Measurements from ENCODE around the gene CNDP2.
"Not testable (repeated sequence)": the region's sequence is repeated elsewhere in the genome, so short reads cannot be mapped to it uniquely, and the experiment has no call there.

The CNDP2 gene

DNA sequence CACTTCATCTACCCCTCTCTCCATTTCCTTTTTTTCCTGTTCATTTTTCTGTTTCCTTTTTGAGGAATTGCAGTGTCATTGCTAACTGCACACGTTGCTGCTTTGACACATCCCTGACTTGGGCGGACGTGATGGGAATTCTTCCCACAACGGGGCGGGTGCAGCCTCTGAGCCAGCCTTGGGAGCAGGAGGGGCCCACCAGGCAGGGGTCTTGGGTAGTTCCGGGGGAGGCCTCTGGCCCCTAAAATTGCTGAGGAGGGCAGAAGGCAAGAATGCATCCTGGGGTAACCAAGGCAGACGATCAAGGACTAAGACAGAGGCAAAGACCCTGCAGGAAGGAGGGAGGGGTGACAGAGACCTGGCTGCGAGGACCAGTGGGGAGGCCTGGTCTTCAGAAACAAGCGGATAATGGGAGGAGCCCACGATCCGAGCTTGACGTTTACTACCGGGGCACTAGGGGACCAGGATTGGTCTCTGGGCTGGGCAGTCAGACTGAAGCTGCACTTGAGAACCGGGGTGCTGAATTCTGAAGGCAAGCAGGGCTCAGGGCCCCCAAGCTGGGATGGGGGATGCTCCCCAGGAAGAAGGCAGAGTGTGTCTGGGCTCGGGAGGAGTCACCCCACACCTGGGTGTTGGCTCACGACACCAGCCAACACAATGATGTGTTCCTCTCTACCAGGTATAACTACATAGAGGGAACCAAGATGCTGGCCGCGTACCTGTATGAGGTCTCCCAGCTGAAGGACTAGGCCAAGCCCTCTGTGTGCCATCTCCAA, 23.3 kb downstream of the CNDP2 start:
- no peak for DNase-seq

DNA sequence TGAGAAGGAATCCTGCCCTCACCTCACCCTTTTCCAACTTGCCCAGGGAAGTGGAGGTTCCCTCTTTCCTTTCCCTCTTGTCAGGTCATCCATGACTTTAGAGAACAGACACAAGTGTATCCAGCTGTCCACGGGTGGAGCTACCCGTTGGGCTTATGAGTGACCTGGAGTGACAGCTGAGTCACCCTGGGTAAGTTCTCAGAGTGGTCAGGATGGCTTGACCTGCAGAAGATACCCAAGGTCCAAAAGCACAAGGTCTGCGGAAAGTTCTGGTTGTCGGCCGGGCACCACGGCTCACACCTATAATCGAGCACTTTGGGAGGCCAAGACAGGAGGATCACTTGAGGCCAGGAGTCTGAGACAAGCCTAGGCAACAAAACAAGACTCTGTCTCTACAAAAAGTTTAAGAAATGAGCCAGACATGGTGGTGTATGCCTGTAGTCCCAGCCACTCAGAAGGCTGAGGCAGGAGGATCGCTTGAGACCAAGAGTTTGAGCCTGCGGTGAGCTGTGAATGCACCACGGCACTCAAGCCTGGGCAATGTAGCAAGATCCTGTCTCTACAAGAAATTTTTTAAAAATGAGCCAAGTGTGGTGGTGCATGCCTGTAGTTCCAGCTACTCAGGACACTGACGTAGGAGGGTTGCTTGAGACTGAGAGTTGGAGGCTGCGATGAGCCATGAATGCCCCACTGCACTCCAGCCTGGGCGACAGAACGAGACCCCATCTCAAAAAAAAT, 24.1 kb downstream of the CNDP2 start:
- no peak for DNase-seq

DNA sequence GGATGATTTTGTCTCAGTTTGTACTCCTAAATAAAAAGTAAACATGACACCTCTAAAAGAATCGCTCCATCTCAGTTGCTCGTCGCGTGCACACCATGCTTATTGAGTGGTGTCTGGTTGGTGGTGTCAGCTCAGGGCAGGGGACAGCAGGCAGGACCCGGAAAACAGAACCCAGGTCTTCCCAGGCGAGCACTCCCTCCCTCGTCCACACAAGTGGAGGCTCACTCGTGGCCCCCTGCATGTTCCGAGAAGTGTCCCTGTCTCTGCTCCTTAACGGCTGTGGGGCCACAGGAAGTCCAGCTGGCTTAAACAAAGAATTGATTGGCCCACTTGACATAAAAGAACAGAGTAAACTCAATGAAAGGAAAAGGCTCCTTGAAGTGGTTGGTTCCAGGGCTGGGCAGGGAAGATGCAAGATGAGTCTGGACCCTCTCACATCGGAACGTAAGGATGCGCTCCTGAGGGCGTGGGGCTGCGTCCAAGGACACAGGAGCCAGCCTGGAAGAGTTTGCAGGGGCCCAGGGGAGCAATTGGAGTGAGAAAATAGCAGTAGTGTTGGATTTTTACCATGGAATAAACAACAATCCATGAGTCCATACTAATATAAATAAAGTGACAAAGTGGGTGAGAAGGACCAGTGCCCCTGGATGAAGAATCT, 25.0 kb downstream of the CNDP2 start:
- DNase-seq, result no peak

- no peak for DNase-seq
Observed at GRCh38 chr18:74522635-74523548, 26.7 kb downstream of the CNDP2 start.

- DNase-seq, result peak; percentile 11
Observed at GRCh38 chr18:74524097-74524496, 27.9 kb downstream of the CNDP2 start.

- not testable (repeated sequence) for DNase-seq
Observed at GRCh38 chr18:74524915-74525314, 28.8 kb downstream of the CNDP2 start.

DNA sequence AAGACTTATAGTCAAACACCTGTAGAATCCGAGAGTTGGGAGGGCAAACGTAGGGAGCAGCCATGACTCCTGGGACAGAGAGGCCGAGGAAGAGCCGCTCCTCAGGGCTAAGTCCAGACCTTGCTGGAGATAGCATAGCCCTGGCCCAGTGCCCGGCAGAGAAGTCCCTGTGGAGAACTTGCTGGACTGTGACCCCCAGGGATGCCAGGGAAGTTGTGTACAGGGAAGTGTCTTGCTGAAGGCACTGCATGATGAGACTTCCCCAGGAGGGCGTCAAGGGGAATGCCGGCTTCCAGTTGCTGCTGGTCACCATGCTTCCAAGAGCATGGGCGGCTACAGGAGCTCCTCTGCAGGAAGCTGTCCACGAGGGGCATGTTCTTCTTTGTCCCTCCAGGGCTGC, 29.6 kb downstream of the CNDP2 start:
- DNase-seq, result no peak

DNA sequence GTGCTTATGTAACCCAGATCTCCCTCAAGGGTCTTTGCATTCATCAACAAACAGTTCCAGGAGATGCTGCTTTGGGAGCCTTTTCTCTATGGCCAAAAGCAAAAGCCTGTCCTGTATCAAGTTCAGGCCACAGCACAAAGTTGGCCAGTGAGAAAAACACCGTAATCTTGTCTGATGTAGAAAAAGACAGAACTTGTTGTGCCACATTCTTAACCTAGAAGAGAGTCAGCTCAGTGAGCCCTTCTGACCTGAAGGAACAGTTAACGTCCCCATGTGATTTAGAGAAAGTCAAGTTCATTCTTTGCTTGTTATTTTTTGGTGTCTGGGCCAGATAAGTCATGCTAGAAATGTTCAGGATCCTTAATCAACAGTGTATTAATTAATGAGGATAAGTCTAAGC, 30.3 kb downstream of the CNDP2 start:
- no peak for DNase-seq

DNA sequence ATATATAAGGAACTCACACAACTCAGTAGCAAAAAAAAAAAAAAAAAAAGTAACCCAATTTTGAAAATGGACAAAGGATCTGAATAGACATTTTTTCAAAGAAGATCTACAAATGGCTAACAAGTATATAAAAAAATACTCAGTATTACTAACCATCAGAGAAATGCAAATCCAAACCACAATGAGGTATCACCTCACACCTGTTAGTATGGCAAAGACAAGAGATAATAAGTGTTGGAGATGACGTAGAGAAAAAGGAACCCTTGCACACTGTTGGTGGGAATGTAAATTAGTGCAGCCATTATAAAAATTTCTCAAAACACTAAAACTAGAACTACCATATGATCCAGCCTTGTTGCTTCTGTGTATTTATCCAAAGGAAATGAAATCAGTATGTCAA, 32.3 kb downstream of the CNDP2 start:
- no peak for DNase-seq

GRCh38 chr18:74528913-74529312, 32.8 kb downstream of the CNDP2 start:
- no peak for DNase-seq

DNA sequence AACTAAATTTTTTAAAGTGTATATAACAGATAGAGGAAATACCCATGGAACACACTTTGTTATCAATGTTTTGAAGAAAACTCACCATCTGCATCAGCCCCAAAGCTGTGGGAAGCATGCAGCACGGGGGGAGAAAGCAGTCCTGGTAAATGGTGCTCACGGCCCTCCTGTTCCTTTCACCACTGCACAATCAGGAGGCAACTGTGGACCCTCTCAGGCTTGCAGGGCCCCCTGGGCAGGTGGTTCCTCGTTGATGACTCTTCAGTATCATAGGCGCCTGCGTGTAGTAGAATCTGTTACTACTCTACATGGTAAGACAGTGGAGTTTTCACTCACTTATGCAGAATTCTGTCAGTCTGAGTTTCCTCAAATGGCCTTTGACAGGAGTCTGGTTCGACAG, 33.2 kb downstream of the CNDP2 start:
- no peak for DNase-seq

GRCh38 chr18:74529811-74530583, 33.8 kb downstream of the CNDP2 start:
- DNase-seq, result no peak

DNA sequence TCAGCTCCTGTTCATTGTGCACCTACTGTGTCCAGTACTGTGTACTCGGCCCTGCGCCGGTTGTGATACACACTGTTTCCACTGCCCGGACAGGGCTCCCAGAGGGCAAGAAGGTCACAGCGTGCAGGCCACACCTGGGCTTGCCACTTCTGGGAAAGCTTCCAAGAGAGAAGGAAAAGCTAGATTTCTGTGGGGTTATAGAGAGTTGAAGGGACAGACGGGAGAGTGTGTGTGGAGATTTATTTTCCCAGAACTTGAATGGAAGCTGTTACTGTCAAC, 34.4 kb downstream of the CNDP2 start:
- DNase-seq, result no peak

DNA sequence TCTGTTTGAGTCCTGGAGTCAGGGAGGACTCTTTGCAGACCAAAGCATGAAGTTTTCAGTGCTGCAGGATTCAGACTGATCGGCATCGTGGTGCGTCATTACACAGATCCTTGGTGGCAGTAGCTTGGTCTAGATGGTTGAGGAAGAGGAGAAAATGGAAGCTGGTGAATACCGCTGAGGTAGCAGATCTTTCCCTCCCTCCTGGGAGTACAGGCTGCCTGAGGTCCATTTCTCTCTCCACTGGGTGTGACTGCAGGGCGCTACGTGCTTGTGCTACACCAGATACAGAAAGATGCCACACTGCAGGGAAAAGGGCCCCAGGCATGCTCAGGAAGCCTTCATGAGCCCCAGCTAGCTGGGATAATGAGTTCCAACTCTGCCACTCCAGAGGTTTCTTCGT, 34.9 kb downstream of the CNDP2 start:
- no peak for DNase-seq

DNA sequence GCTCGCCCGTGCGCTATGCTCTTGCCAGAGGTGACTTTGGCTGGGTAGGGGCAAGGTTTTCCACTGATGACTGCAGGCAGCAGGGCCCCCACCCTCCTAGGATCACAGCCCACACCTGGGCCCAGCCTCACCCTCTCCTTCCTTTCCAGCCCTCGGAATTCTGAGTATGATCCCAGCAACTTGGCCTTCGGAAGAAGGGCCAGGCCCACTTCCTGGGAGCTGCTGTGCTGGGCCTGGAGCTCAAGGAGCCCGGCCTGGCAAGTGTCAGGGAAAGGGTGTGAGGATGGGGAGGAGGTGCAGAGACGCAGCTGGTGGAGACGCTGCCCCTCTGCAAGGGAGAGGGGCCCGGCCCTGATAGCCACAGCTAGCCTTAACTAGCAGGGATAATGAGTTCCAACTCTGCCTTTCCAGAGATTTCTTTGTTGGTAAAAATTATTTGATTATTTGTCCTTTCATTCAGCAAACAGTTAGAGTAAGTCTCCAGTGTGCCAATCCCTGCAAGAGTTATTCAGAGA, 36.4 kb downstream of the CNDP2 start:
- no peak for DNase-seq

DNA sequence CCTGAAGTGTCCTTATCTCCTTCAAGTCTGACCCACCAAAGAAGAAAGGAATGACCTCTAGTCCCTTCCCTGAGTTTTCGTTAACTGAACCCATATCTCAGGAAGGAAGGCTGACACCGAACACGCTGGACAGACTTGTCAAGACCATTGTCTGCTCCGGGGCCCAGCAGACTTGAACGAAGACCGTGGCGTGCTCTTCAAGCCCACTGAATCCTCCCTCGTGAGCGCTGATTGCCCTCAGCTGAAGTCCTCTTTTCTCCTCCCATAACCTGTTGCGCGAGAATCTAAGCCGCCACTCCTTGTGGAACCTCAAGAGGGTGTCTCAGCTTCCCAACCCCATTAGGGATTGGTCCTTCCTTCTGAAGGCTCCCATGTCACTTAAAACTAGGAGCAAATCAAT, 37.5 kb downstream of the CNDP2 start:
- no peak for DNase-seq

- no peak for DNase-seq
Observed at GRCh38 chr18:74534150-74534969, 38.2 kb downstream of the CNDP2 start, which contains the start of gene CNDP1. CNDP1 (plus strand) TSS chr18:74534500; CDS start chr18:74534668, 168 bp downstream.

GRCh38 chr18:74534981-74535649, 39.0 kb downstream of the CNDP2 start:
- no peak for DNase-seq

- no peak for DNase-seq
Observed at GRCh38 chr18:74539289-74539688, 43.1 kb downstream of the CNDP2 start.

- no peak for DNase-seq
Observed at GRCh38 chr18:74540652-74541421, 44.7 kb downstream of the CNDP2 start.
